Fibroblast of skin of abdomen (primary cell): ENCODE measurements around the gene RRP9.

Experiments used
- DNase-seq: peaks from one replicate; pipeline ENCODE4 v3.0.0-alpha.2; 2013

Gene RRP9

GRCh38 chr3:51970606-51971300 is 29.0 kb upstream of the RRP9 start:
- no peak for DNase-seq

DNA sequence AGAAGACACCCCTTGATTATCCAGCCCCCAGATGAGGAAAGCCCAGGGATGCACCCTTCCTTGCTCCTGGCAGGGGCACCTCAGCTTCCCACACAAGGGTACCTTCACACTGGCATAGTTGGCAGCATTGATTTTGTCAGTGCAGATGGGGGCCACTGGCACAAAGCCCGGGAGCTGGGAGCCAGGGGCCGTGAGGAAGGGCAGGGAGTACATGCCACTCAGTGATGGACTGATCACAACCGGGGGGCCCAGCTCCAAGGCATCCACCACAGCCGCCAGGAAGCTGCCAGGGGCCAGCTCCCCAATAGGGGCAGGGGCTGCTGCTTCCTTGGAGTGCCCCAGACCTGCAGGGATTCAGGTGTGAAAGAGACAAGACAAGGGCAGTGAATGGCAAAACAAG is 28.1 kb upstream of the RRP9 start:
- no peak for DNase-seq

GRCh38 chr3:51968883-51969678 is 27.4 kb upstream of the RRP9 start:
- no peak for DNase-seq

GRCh38 chr3:51968170-51968775 is 26.6 kb upstream of the RRP9 start:
- DNase-seq: peak; percentile 53

DNA sequence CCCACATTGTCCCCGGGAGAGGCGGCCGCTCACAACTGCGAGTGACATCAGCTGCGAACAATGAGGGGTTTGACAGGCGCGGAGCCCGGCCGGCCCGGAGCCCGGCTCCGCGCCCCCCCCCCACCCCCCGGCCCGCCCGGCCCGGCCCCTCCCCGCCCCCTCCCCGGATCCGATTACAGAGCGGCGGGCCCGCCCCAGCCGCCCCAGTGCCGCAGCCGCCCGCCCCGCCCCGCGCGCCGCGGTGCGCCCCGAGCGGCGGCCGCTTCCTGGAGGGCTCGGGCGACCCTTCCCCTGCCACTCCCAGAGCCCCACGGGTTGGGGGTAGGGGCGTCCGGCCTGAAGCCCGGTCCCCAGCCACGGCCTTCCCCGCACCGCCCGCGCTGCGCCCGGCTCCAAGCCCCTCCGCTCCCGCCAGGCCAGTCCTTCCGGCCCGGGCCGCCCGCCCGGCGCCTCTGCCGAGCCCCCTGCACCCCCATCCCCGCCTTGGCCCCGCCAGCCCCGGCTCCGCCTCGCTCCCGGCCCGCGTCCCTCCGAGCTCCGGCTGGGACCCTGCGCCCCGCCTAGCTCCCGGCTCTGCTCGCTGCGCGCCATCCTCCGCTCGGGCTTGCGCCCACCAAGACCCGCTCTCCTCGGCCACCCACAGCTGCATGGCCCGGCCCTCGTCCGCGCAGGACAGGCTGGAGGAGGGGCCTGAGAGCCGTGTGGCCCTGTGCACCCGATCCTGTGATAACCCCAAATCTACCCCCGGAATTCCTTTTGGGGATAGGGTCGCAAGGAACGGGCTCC is 25.9 kb upstream of the RRP9 start, which contains the start of gene PCBP4:
TSS of gene PCBP4 (minus strand) at position 71 of the 786 bp plus-strand sequence. CDS start 6,214 bp downstream, outside the sequence.
- DNase-seq: peak; percentile 55

- no peak for DNase-seq
Observed at GRCh38 chr3:51966922-51967383, 25.2 kb upstream of the RRP9 start.

DNA sequence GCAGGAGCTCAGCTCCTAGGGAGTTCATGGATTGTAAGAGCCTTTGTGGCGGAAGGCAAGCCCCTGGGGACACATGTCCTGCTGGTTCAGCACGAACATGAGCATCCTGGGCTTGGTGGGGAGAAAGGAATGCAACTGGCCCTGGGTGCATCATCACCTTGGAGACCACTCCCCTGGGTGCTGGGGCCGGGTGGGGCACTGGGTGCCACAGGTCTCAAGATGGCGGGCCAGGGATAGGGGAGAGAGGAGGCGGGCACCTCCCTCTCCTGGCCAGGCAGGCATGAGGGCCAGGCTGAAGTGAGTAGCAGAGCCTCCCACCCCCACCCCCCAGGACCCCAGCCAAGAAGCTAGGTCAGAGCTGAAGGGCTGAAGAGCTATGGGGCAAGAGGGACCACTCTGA is 24.8 kb upstream of the RRP9 start:
- DNase-seq: no peak

DNA sequence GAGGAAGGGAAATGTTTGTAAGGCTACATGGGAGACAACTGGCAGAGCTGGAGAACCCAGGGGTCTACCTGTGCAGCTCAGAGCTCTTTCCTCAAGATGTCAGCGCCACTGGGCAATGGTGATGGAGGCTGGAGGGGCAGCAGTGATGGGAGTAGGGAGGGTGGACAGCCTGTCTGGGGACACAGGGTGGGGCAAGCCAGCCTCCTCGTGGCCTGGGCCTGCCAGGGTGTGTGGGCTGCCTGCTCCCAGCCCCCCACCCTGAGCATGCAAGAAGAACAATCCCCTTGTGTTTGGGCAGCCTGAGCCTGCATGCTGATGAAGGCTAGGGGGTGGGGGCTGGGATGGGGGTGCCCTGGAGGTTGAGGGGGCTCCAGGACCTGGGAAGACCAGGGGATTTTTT is 24.3 kb upstream of the RRP9 start:
- no peak for DNase-seq

DNA sequence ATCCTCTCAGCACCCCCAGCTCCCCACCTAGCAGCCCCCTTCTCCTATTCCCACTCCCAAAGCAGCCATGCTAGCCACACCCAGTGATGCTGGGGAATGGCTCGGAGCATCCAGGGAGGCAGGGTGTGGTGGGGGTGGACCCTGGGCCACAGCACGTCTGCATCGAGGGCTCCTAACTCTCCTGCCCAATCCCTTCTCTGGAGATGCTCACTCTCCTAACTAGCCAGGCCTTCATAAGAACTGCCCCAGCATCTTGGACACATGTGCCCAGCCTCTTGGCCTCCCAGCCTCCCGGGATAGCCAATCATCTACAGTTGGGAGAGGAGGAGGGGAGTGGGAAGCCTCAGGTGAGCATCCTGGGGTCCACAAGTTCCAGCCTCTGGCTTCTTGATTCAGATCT is 22.8 kb upstream of the RRP9 start:
- no peak for DNase-seq

DNA sequence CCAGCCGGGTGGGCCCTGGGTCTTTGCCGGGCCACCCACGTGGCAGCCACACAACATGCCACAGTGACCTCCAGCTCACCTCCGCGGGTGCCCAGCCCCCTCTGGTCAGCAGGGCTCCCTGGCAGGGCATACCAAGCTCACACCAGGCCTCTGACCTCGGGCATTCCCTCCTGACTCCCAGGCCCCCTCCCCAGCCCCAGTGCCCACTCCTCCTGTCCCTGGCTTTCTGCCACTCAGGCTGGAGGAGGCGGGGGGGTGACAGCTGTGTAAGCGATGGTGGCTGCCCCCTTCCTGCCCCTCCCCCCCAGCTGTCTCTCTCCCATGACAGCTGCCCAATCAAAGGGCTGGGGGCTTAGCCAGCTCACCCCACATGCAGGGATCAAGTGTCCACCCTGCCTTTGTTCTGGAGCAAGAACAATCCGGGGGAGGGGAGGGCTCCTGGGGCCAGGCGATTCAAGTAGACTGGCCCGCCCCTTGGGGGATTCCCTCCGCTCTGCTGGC is 22.3 kb upstream of the RRP9 start:
- DNase-seq: no peak

GRCh38 chr3:51962854-51963530 is 21.3 kb upstream of the RRP9 start:
- DNase-seq: no peak

DNA sequence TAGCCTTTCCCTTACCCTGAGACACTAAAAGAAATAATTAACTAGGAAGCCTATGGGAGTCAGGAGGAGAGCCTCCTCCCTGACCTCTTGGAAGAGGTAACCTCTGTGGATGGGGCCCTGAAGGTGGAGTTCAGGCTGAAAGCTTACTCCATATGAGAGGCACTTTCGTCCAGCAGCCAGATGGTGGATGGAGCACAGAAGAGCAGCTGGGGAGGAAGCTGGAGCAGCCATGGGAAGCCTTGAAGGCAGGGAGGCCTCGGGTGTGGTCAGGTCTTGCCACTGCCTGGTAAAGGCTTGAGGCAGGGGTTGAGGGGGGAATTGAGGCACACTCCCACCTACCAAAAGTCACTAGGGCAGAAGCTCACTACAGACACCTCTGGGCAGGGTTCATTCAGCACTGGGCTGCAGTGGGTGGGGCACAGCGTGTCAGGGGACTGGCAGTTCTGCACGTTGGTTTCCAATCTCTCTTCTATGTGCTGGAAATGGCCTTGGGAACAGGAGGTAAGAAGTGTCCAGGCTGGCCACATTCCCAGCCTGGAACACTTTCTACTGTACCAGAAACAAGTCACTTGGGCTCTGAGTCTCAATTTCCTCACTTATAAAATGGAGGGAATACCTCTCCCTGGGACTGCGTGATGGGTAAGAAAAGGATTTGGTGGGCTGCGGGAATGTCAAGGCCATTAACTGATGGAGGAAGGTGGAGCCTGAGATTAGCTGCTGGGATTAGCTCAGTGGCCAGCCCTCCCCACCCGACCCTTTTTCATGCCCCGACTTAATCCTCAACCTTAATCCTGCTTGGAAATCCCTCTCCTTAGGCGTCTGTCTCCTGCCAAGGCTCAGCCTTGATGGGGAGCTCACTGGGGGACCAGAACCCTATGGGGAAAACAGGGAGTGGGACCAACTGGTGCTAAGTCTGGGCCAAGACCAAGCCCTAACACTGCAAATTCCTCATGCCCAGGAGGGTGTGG is 20.2 kb upstream of the RRP9 start:
- DNase-seq: no peak

GRCh38 chr3:51961011-51961410 is 19.3 kb upstream of the RRP9 start:
- no peak for DNase-seq

- no peak for DNase-seq
Observed at GRCh38 chr3:51960386-51960785, 18.7 kb upstream of the RRP9 start.

DNA sequence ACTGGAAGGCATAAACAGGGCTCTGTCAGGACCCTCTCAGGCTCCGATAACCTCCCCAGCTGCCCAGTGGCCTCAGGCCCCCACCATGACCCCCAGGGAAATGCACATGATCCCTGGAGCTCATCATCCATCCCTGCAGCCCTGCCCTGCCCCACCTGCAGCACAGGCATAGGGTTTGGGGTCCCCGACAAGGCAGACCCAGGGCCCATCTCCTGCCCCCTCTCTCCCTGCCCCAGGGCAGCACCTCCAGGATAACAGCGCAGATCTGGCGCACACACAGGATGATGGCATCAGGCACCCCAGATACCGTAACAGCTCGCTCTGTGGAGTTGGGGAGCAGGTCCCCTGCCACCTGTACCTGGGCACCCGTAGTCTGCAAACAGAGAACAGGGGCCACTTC is 17.9 kb upstream of the RRP9 start:
- no peak for DNase-seq

DNA sequence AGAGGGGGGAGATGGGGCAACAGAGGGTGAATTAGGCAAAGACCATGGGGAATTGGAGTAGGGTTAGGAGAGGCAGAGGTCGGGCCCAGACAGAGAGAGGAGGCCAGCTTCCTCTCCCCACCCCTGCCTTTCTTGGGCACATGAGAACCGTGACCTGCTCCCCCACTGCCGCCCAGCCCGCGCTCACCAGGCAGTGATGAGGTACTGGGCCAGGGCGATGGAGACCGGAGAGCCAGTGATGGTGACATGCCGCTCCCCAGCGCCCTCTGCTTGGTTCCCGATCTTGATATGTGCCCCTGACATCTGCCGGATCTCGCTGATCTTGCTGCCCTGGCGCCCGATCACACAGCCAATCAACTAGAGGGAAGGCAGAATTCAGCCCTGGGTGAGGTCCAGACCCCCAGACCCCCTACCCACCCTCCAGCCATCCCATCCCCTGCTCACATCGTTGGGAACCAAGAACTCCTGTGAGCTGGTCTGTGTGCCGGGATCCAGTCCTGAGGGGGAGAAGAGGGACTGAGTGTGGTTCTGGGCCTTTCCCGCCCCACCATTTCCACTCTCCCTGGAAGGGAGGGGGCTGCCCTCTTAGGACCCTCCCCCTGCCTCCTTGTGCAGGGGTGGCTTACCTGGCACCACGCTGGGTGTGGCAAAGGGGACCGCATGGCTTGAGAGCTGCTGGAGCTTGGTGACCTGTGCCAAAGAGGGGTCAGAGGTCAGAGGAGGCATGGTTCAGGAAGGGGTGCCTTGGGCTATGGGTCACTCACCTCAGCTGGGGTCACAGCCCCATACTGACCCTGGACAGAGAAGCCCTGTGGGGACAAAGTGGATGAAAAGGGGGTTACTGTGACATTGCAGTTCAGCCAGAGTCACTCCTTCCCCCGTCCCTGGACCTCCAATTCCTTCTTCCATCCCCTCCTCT is 17.2 kb upstream of the RRP9 start:
- DNase-seq: no peak

DNA sequence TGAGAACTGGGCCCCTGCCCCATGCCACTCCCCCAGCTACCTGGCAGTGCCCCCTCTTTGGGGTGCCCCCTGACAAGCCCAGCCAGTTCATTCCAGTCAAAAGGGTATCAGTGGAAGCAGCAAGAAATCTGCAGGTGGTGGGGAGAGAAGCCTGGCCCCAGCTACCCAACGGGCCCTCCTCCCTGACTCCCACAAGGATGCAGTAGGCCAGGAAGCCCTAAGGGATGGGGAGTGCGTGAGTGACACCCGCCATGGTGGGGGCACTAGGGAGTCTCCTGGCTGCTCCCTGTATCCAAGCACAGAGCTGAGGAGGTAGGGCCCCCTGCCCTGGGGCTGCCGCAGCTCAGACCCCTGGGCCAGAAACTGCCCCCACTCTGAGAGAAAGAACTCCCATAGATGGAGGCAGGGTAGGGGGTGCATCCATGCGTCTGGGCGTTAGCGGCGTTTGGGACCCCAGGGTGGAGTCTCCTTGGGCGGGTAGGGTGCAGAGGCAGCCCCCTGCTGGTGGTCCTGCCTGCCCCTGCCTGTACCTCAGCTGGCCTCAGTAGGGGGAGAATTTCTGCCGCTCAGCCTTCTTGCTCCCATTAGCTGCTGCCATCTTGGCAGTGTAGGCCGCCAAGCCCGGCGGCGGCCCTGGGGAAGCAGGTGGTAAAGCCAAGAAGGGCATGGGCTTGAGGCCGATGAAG is 16.0 kb upstream of the RRP9 start:
- DNase-seq: no peak

- DNase-seq: peak; percentile 45
Observed at GRCh38 chr3:51955893-51956770, 14.4 kb upstream of the RRP9 start.
